HG02588 (cell line): ENCODE data around the gene MRPL1.
"Not testable (repeated sequence)": the region's sequence is repeated elsewhere in the genome, so short reads cannot be mapped to it uniquely, and the experiment has no call there.

Experiments
- ATAC-seq: cut with Tn5 transposase; IDR thresholded peaks from one replicate; pipeline ENCODE4 v1.9.1; 2021; ENCODE audit warnings: mild to moderate bottlenecking, moderate library complexity; ENCODE audit not compliant: unreplicated experiment

The MRPL1 gene

GRCh38 chr4:77963004-77963403 lies 100.4 kb downstream of the MRPL1 start:
- no peak for ATAC-seq

- not testable (repeated sequence) for ATAC-seq
Observed at GRCh38 chr4:77973657-77974056, 111.0 kb downstream of the MRPL1 start.

- ATAC-seq, result not testable (repeated sequence)
Observed at GRCh38 chr4:77982900-77983540, 120.4 kb downstream of the MRPL1 start.

- ATAC-seq, result not testable (repeated sequence)
Observed at GRCh38 chr4:77983612-77984311, 121.1 kb downstream of the MRPL1 start.

GRCh38 chr4:77989968-77990367 lies 127.3 kb downstream of the MRPL1 start:
- ATAC-seq, result no peak

- ATAC-seq, result no peak
Observed at GRCh38 chr4:77990456-77990855, 127.8 kb downstream of the MRPL1 start.

- ATAC-seq, result no peak
Observed at GRCh38 chr4:77990904-77991358, 128.3 kb downstream of the MRPL1 start.

GRCh38 chr4:77992581-77992980 lies 130.0 kb downstream of the MRPL1 start:
- ATAC-seq, result no peak

GRCh38 chr4:77994194-77994721 lies 131.6 kb downstream of the MRPL1 start:
- peak; percentile 50 for ATAC-seq

- ATAC-seq, result no peak
Observed at GRCh38 chr4:77996076-77996475, 133.4 kb downstream of the MRPL1 start.

GRCh38 chr4:78001531-78001930 lies 138.9 kb downstream of the MRPL1 start:
- no peak for ATAC-seq

GRCh38 chr4:78002260-78002659 lies 139.6 kb downstream of the MRPL1 start:
- no peak for ATAC-seq
